Measurements from ENCODE around the gene RSPH1. TPM values are rescaled to one million over a fixed set of nuclear protein-coding genes. Genes with fewer than 3 reads are reported as not detected.

The RSPH1 gene
- total RNA-seq, 2 donors from 2014 or later: not detected

- DNase-seq (ENCODE audit: low spot score): no peak
- TF ChIP-seq, protein P1, sequence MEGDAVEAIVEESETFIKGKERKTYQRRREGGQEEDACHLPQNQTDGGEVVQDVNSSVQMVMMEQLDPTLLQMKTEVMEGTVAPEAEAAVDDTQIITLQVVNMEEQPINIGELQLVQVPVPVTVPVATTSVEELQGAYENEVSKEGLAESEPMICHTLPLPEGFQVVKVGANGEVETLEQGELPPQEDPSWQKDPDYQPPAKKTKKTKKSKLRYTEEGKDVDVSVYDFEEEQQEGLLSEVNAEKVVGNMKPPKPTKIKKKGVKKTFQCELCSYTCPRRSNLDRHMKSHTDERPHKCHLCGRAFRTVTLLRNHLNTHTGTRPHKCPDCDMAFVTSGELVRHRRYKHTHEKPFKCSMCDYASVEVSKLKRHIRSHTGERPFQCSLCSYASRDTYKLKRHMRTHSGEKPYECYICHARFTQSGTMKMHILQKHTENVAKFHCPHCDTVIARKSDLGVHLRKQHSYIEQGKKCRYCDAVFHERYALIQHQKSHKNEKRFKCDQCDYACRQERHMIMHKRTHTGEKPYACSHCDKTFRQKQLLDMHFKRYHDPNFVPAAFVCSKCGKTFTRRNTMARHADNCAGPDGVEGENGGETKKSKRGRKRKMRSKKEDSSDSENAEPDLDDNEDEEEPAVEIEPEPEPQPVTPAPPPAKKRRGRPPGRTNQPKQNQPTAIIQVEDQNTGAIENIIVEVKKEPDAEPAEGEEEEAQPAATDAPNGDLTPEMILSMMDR (IDR thresholded peaks at IDR 0.05): no peak
- Histone ChIP-seq H3K36me3 (no peaks in the 10 kb centered on the region), H3K27me3 (no peaks in the 10 kb centered on the region), H3K4me3 (no peak overlapping the region), H3K9me3 (peaks cover 0 to 18% of the 10 kb centered on the region in 2 donors), H3K4me1 (peaks cover 0 to 5% of the 10 kb centered on the region in 2 donors), H3K27ac (no peak overlapping the region)
These were observed 60.2 kb downstream of the RSPH1 start for GRCh38 chr21:42435833-42436232.

GRCh38 chr21:42435401-42435800 lies 60.6 kb downstream of the RSPH1 start:
- Histone ChIP-seq H3K4me3 (no peak overlapping the region), H3K27me3 (no peaks in the 10 kb centered on the region), H3K9me3 (peaks cover 0 to 18% of the 10 kb centered on the region in 2 donors), H3K36me3 (no peaks in the 10 kb centered on the region), H3K4me1 (peaks cover 0 to 5% of the 10 kb centered on the region in 2 donors), H3K27ac (no peak overlapping the region)
- TF ChIP-seq, protein P1 (IDR thresholded peaks at IDR 0.05): no peak
- DNase-seq (ENCODE audit: low spot score): no peak

DNA sequence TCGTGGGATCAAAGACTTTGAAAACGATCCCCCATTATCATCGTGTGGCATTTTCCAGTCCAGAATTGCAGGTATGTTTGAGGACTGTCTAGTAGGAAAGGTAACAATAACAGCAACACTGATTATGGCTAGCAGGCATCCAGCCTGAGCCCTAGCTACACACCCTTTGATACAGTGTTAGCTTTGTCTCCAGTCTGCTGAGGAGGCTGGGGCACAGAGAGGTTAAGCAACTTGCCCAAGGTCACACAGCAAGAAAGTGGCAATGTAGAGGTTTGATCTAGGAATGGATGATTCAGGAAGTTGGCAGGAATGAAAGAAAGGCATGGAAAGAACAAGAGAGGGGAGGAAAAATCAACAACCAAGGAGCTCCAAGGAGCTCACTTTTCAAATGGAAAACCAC lies 61.1 kb downstream of the RSPH1 start:
- H3K27ac ChIP-seq: no peak overlapping the region
- peaks cover 0 to 5% of the 10 kb centered on the region in 2 donors for H3K4me1 ChIP-seq
- no peaks in the 10 kb centered on the region for H3K36me3 ChIP-seq
- no peaks in the 10 kb centered on the region for H3K27me3 ChIP-seq
- peaks cover 0 to 18% of the 10 kb centered on the region in 2 donors for H3K9me3 ChIP-seq
- no peak for DNase-seq (ENCODE audit: low spot score)
- no peak overlapping the region for H3K4me3 ChIP-seq
- TF ChIP-seq, protein P1 (IDR thresholded peaks at IDR 0.05): no peak

GRCh38 chr21:42433946-42434551 lies 62.0 kb downstream of the RSPH1 start:
- Histone ChIP-seq H3K4me1 (peaks cover 0 to 5% of the 10 kb centered on the region in 2 donors), H3K9me3 (peaks cover 0 to 18% of the 10 kb centered on the region in 2 donors), H3K27ac (peak overlapping the region in 1 of 2 donors; percentile 16)

GRCh38 chr21:42432695-42433094 lies 63.3 kb downstream of the RSPH1 start:
- H3K27ac ChIP-seq: no peak overlapping the region
- no peaks in the 10 kb centered on the region for H3K36me3 ChIP-seq
- H3K4me3 ChIP-seq: no peak overlapping the region
- TF ChIP-seq, protein P1 (IDR thresholded peaks at IDR 0.05): no peak
- no peak for DNase-seq (ENCODE audit: low spot score)
- peaks cover 0 to 18% of the 10 kb centered on the region in 2 donors for H3K9me3 ChIP-seq
- H3K27me3 ChIP-seq: no peaks in the 10 kb centered on the region
- peaks cover 0 to 5% of the 10 kb centered on the region in 2 donors for H3K4me1 ChIP-seq

More at GRCh38 chr21:42433946-42434551, 62.0 kb downstream of the RSPH1 start:
- no peak overlapping the region for H3K4me3 ChIP-seq
- no peaks in the 10 kb centered on the region for H3K36me3 ChIP-seq
- no peaks in the 10 kb centered on the region for H3K27me3 ChIP-seq
- DNase-seq (ENCODE audit: low spot score): no peak
- TF ChIP-seq, protein P1 (IDR thresholded peaks at IDR 0.05): no peak

GRCh38 chr21:42431196-42431595 lies 64.8 kb downstream of the RSPH1 start:
- no peak for DNase-seq (ENCODE audit: low spot score)
- TF ChIP-seq, protein P1 (IDR thresholded peaks at IDR 0.05): no peak
- H3K4me3 ChIP-seq: no peak overlapping the region
- H3K9me3 ChIP-seq: peaks cover 0 to 18% of the 10 kb centered on the region in 2 donors
- H3K4me1 ChIP-seq: peaks cover 0 to 5% of the 10 kb centered on the region in 2 donors
- no peaks in the 10 kb centered on the region for H3K27me3 ChIP-seq
- H3K27ac ChIP-seq: no peak overlapping the region
- no peaks in the 10 kb centered on the region for H3K36me3 ChIP-seq
